Chondrocyte (in vitro differentiated cells): ENCODE results near the gene PRRC2A. TPM values are rescaled to one million over a fixed set of nuclear protein-coding genes. Genes with fewer than 3 reads are reported as not detected.
A peak's percentile ranks its signal among the peaks of the same experiment; 100 is the strongest.

Experiments
- DNase-seq: peaks from one replicate; pipeline ENCODE4 v3.0.0; 2021; ENCODE audit warnings: mixed read lengths, low spot score
- H3K27ac Mint-ChIP-seq: one replicate; pipeline ENCODE4 v1.8.0; 2021; ENCODE audit warnings: mild to moderate bottlenecking, moderate library complexity, mixed read lengths; ENCODE audit not compliant: unreplicated experiment
- H3K27me3 Mint-ChIP-seq: 2 replicates; pipeline ENCODE4 v1.8.0; 2021; ENCODE audit warnings: low read depth, mixed read lengths
- H3K36me3 Mint-ChIP-seq: 2 replicates; pipeline ENCODE4 v1.8.0; 2021; ENCODE audit warnings: low read depth, mixed read lengths
- H3K4me1 Mint-ChIP-seq: 2 replicates; pipeline ENCODE4 v1.8.0; 2021; ENCODE audit warnings: low read depth, mild to moderate bottlenecking, mixed read lengths
- H3K4me3 Mint-ChIP-seq: one replicate; pipeline ENCODE4 v1.8.0; 2021; ENCODE audit warnings: mild to moderate bottlenecking, moderate library complexity, mixed read lengths; ENCODE audit not compliant: unreplicated experiment
- H3K9me3 Mint-ChIP-seq: 2 replicates; pipeline ENCODE4 v1.8.0; 2021; ENCODE audit warnings: low read depth, mixed read lengths
- total RNA-seq: library from RNA; stranded (reverse); gene quantifications from 3 replicates; pipeline ENCODE4 v1.2.1, GENCODE V29; 2021
- TF ChIP-seq, protein P1 (sequence below): fragments of 200-600 bp; sonication (generic); IDR thresholded peaks from 2 replicates; pipeline ENCODE4 v1.5.0; 2021; ENCODE audit warnings: antibody characterized with exemption, mild to moderate bottlenecking, moderate library complexity

Gene PRRC2A
- total RNA-seq, 1 donor from 2014 or later: 156 TPM

DNA sequence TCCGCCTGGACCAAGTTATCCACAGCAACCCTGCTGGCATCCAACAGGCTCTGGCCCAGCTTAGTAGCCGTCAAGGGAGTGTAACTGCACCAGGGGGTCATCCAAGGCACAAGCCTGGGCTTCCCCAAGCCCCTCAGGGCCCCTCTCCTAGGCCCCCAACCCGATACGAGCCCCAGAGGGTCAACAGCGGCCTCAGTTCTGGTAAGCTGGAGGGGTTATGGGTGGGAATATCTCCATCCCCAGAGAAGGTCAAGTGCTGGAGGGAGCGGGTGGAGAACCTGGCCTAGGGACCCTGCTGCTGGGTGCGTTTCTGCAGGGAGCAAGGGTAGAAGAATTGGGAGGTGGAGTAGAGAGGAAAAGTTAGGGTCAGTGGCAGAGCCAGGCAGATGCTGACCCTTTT lies 12.9 kb downstream of the PRRC2A start:
- Mint-ChIP-seq H3K27me3 (no peaks in the 10 kb centered on the region), H3K9me3 (no peaks in the 10 kb centered on the region), H3K36me3 (peaks cover 47% of the 10 kb centered on the region), H3K4me1 (no peaks in the 10 kb centered on the region), H3K4me3 (no peak overlapping the region), H3K27ac (no peak overlapping the region)
- no peak for DNase-seq
- TF ChIP-seq, protein P1, sequence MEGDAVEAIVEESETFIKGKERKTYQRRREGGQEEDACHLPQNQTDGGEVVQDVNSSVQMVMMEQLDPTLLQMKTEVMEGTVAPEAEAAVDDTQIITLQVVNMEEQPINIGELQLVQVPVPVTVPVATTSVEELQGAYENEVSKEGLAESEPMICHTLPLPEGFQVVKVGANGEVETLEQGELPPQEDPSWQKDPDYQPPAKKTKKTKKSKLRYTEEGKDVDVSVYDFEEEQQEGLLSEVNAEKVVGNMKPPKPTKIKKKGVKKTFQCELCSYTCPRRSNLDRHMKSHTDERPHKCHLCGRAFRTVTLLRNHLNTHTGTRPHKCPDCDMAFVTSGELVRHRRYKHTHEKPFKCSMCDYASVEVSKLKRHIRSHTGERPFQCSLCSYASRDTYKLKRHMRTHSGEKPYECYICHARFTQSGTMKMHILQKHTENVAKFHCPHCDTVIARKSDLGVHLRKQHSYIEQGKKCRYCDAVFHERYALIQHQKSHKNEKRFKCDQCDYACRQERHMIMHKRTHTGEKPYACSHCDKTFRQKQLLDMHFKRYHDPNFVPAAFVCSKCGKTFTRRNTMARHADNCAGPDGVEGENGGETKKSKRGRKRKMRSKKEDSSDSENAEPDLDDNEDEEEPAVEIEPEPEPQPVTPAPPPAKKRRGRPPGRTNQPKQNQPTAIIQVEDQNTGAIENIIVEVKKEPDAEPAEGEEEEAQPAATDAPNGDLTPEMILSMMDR: no peak

DNA sequence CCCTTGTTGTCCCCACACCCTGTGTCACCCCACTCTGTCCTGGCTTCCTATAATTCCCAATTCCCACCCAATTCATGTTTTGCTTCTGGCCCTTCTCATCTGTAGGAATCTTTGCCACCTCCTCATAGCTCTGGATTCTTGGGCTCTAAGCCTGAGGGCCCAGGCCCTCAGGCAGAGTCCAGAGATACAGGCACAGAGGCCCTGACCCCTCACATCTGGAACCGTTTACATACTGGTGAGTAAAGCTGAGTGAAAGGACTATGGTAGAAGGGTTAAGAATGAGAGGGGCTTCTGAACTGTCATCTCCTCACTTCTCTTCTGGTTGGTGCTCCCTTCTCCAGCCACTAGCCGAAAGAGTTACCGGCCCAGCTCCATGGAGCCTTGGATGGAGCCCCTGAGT lies 13.6 kb downstream of the PRRC2A start:
- Mint-ChIP-seq H3K4me1 (no peaks in the 10 kb centered on the region), H3K4me3 (no peak overlapping the region), H3K27me3 (no peaks in the 10 kb centered on the region), H3K36me3 (peaks cover 46% of the 10 kb centered on the region), H3K9me3 (no peaks in the 10 kb centered on the region), H3K27ac (peak overlapping the region; percentile 73)
- TF ChIP-seq, protein P1: no peak
- DNase-seq: no peak

DNA sequence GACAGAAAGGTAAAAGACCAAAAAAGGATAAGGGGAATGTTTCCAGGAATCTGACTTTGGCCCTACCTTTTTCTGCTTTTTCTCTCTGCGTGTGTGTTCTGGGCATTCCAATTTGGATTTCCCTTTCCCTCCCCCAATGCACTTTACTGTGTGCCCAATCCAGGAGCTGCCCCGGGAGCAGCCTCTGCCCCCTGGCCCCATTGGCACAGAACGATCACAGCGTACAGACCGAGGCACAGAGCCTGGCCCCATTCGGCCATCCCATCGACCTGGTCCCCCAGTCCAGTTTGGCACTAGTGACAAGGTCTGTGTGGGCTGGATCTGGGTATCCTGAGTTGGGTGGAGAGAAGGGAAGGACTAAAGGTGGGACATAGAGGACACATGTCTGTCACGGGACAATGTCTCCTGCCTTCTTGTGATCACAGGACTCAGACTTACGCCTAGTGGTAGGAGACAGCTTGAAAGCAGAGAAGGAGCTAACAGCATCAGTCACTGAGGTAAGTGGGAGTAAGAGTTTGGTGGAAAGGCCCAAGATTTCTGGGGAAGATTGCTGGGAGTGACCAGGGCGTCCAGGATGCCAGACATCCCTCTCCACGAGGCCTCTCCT lies 14.6 kb downstream of the PRRC2A start:
- no peaks in the 10 kb centered on the region for H3K4me1 Mint-ChIP-seq
- H3K27me3 Mint-ChIP-seq: no peaks in the 10 kb centered on the region
- H3K36me3 Mint-ChIP-seq: peaks cover 42% of the 10 kb centered on the region
- no peaks in the 10 kb centered on the region for H3K9me3 Mint-ChIP-seq
- no peak overlapping the region for H3K4me3 Mint-ChIP-seq
- no peak for DNase-seq
- no peak overlapping the region for H3K27ac Mint-ChIP-seq
- TF ChIP-seq, protein P1: no peak

DNA sequence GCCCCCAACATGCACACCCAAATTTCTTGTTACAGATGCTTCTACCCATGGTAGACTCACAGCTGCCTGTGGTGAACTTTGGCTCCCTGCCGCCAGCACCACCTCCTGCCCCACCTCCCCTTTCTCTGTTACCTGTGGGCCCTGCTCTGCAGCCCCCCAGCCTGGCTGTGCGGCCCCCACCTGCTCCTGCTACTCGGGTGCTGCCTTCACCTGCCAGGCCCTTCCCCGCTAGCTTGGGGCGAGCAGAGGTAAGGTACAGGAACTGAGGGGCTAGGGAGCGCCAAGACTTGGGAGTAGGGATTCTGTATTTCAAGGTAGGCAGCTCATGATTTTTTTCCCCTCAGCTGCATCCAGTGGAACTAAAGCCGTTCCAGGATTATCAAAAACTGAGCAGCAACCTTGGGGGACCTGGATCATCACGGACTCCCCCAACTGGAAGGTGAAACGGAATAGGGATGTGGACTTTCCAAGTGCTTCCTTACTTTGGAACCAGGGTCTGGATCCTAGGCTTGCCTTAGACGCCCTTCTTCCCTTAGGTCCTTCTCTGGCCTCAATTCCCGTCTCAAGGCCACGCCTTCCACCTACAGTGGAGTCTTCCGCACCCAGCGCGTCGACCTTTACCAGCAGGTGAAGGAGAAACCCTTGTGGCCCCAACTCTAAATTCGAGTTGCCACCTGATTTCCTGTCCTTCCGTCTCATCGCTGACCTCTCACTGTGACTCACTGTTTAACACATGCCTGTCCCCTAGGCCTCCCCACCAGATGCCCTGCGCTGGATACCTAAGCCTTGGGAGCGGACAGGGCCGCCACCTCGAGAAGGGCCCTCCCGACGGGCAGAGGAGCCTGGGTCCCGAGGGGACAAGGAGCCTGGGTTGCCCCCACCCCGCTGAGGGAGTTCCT lies 16.4 kb downstream of the PRRC2A start:
- peaks cover 37% of the 10 kb centered on the region for H3K36me3 Mint-ChIP-seq
- no peaks in the 10 kb centered on the region for H3K27me3 Mint-ChIP-seq
- H3K4me3 Mint-ChIP-seq: no peak overlapping the region
- H3K27ac Mint-ChIP-seq: peak overlapping the region; percentile 41
- DNase-seq: no peak
- TF ChIP-seq, protein P1: no peak
- H3K4me1 Mint-ChIP-seq: no peaks in the 10 kb centered on the region
- H3K9me3 Mint-ChIP-seq: no peaks in the 10 kb centered on the region

DNA sequence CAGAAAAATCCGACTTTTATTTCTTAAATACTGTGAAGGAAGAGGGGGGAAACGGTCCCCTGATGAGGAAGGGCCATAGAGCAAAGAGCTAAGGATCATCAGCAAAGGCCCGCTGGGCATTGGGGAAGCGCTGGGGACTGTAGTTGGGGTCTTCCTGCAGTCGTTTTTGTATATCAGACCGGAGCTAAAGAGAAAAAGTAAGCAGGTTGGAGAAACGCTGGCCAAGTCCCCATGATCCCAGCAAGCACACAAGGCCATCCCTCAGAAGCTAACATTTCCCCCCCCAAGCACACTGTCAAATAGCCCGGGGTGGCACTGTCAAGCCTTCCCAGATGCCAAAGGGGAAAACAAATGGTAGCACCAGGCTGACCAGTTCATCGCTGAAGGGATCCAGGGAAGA lies 18.5 kb downstream of the PRRC2A start:
- no peak for DNase-seq
- Mint-ChIP-seq H3K4me3 (no peak overlapping the region), H3K9me3 (no peaks in the 10 kb centered on the region), H3K27ac (peak overlapping the region; percentile 45), H3K27me3 (no peaks in the 10 kb centered on the region), H3K4me1 (no peaks in the 10 kb centered on the region), H3K36me3 (peaks cover 35% of the 10 kb centered on the region)
- TF ChIP-seq, protein P1: no peak
